T-cell (primary cell): ENCODE data around the gene ASPHD2. TPM values are rescaled to one million over a fixed set of nuclear protein-coding genes. Genes with fewer than 3 reads are reported as not detected.

Experiments
- ATAC-seq, 4 experiments: fragments of 200-7000 bp in 3 of 4; fragments of 150-1000 bp in 1 of 4; cut with Tn5 transposase; replicated peaks in 1 of 4; 1 replicate in 3 of 4; 2 replicates in 1 of 4; pipeline ENCODE4 v1.10.0; 2021; ENCODE audit warnings: moderate library complexity in 3 of 4, mild to moderate bottlenecking in 2 of 4, moderate number of reproducible peaks in 1 of 4
- CTCF ChIA-PET, 2 donors: fragments of 300-600 bp; sonication (Branson Sonifier 250); formaldehyde crosslinking; loops; one replicate each; lab custom pipeline; 2022; ENCODE audit warnings: antibody characterized with exemption in 2 of 2; lab: Charles Lee
- POLR2A ChIA-PET, 2 donors: fragments of 300-600 bp; sonication (Branson Sonifier 250); formaldehyde crosslinking; loops; one replicate each; lab custom pipeline; 2022; ENCODE audit warnings: antibody characterized with exemption in 2 of 2; lab: Charles Lee
- DNase-seq, 35 experiments: peaks; one replicate each; pipeline versions ENCODE4 v3.0.0 to v3.0.0-alpha.2; 2013 to 2023
- H3K27ac ChIP-seq: one replicate; pipeline ENCODE4 v1.5.1; 2013; ENCODE audit warnings: low read length
- H3K27me3 ChIP-seq, 2 experiments: replicated peaks in 1 of 2; 1 replicate in 1 of 2; 2 replicates in 1 of 2; pipeline versions ENCODE4 v1.6.1 to v1.7.0; 2013; ENCODE audit warnings: low read length in 1 of 2, mixed read lengths in 1 of 2; ENCODE audit not compliant: control insufficient read depth in 2 of 2, insufficient read depth in 2 of 2; ENCODE audit errors: extremely low read depth in 1 of 2
- H3K36me3 ChIP-seq, 2 donors: 1 replicate in 1 of 2; 2 replicates in 1 of 2; pipeline versions ENCODE4 v1.6.1 to v1.7.0; 2013; ENCODE audit warnings: low read length in 1 of 2; ENCODE audit not compliant: control insufficient read depth in 2 of 2, insufficient read depth in 1 of 2; ENCODE audit errors: extremely low read depth in 1 of 2
- H3K4me1 ChIP-seq, 2 experiments: 1 replicate in 1 of 2; 2 replicates in 1 of 2; pipeline versions ENCODE4 v1.6.1 to v1.7.0; 2013; ENCODE audit warnings: low read length in 2 of 2, mixed read lengths in 1 of 2; ENCODE audit not compliant: insufficient read depth in 2 of 2, control insufficient read depth in 1 of 2; ENCODE audit errors: extremely low read depth in 1 of 2
- H3K4me3 ChIP-seq, 2 donors: 1 replicate in 1 of 2; 2 replicates in 1 of 2; pipeline versions ENCODE4 v1.5.1 to v1.7.0; 2013; ENCODE audit warnings: mild to moderate bottlenecking in 2 of 2, low read length in 1 of 2, moderate library complexity in 1 of 2; ENCODE audit not compliant: control insufficient read depth in 1 of 2; ENCODE audit errors: extremely low read depth in 1 of 2
- H3K9me3 ChIP-seq: 2 replicates; pipeline ENCODE4 v1.7.0; 2013
- H3K27ac Mint-ChIP-seq, 2 donors: one replicate each; pipeline ENCODE4 v1.8.0; 2020 to 2021; ENCODE audit warnings: mild to moderate bottlenecking in 2 of 2, mixed read lengths in 2 of 2
- H3K27me3 Mint-ChIP-seq, 2 donors: one replicate each; pipeline ENCODE4 v1.8.0; 2021 to 2022; ENCODE audit warnings: mixed read lengths in 2 of 2
- H3K36me3 Mint-ChIP-seq: one replicate; pipeline ENCODE4 v1.8.0; 2021; ENCODE audit warnings: mixed read lengths
- H3K4me1 Mint-ChIP-seq, 3 donors: one replicate each; pipeline ENCODE4 v1.8.0; 2020 to 2022; ENCODE audit warnings: mixed read lengths in 3 of 3, mild to moderate bottlenecking in 1 of 3
- H3K4me3 Mint-ChIP-seq, 3 donors: one replicate each; pipeline ENCODE4 v1.8.0; 2020 to 2022; ENCODE audit warnings: mild to moderate bottlenecking in 3 of 3, mixed read lengths in 3 of 3, moderate library complexity in 3 of 3
- H3K9me3 Mint-ChIP-seq, 3 donors: one replicate each; pipeline ENCODE4 v1.8.0; 2020 to 2022; ENCODE audit warnings: mixed read lengths in 3 of 3
- WGBS: methylation state at CpG from one replicate; pipeline ENCODE4 v1.1.5; 2013; ENCODE audit warnings: missing lambda C conversion rate; ENCODE audit not compliant: insufficient coverage; 5-methylcytosine and 5-hydroxymethylcytosine counted together
- total RNA-seq, 35 experiments: library from RNA in 6 of 35; stranded (reverse) in 6 of 35; fragments of 120-200 nt in 1 of 35; gene quantifications; one replicate each; pipeline versions ENCODE4 v1.2.1 to v1.2.4 and lab custom pipeline; 2013 to 2026

The ASPHD2 gene
- total RNA-seq, 5 donors from 2014 or later (not counting 1 experiment from before 2014, with no cell fraction given): 1.9 to 5.3 (median 4.3) TPM

- Mint-ChIP-seq H3K9me3 (no peaks in the 10 kb centered on the region), H3K4me3 (peak overlapping the region; percentile 89 to 90 (median 89)), H3K27me3 (no peaks in the 10 kb centered on the region), H3K4me1 (peaks cover 65 to 69% (median 69%) of the 10 kb centered on the region in 3 donors), H3K36me3 (peaks cover 26% of the 10 kb centered on the region), H3K27ac (peak overlapping the region; percentile 93 to 95)
- POLR2A ChIA-PET: interaction anchor here (1.3 to 1.5 kb wide), 3 partner anchors 12 to 189 kb away, joined by 3 to 5 read pairs (median 4); no protein-coding TSS in a partner anchor
- no peak for ATAC-seq
- peaks cover 0 to 26% of the 10 kb centered on the region in 2 donors for H3K36me3 ChIP-seq
- DNase-seq: peak in 11 of 35 experiments; percentile 6 to 63 (median 16)
- peak overlapping the region; percentile 77 for H3K27ac ChIP-seq
- no CpG with 5 or more reads among the region's 6 CpGs for WGBS
- peaks cover 22 to 40% of the 10 kb centered on the region in 2 experiments for H3K4me1 ChIP-seq
- CTCF ChIA-PET: interaction anchor here (0.7 to 2.6 kb wide), 7 partner anchors 16 to 1435 kb away, joined by 3 to 15 read pairs (median 5); partner anchors contain the start of gene PITPNB (in 1 of the 2)
- no peaks in the 10 kb centered on the region for H3K9me3 ChIP-seq
- H3K27me3 ChIP-seq: no peaks in the 10 kb centered on the region
- peak overlapping the region; percentile 79 to 93 for H3K4me3 ChIP-seq
These were observed 55.3 kb downstream of the ASPHD2 start for GRCh38 chr22:26484360-26484706.

- ChIA-PET POLR2A (interaction anchor here in 1 of 2 donors (1.3 kb wide), 1 partner anchor 18 kb away, joined by 3 read pairs; no protein-coding TSS in a partner anchor), CTCF (interaction anchor here in 1 of 2 donors (1.9 to 2.6 kb wide), 3 partner anchors 18 to 189 kb away, joined by 5 to 15 read pairs (median 10); no protein-coding TSS in a partner anchor)
- 88% methylated on average over 6 of the region's 7 CpGs for WGBS
These were observed 56.0 kb downstream of the ASPHD2 start for GRCh38 chr22:26485013-26485412.

GRCh38 chr22:26485806-26486390 is 56.8 kb downstream of the ASPHD2 start:
- peaks cover 30% of the 10 kb centered on the region for H3K36me3 Mint-ChIP-seq
- H3K9me3 Mint-ChIP-seq: no peaks in the 10 kb centered on the region
- Histone ChIP-seq H3K9me3 (no peaks in the 10 kb centered on the region), H3K36me3 (peaks cover 0 to 40% of the 10 kb centered on the region in 2 donors), H3K27ac (no peak overlapping the region), H3K4me1 (peaks cover 17 to 27% of the 10 kb centered on the region in 2 experiments), H3K4me3 (no peak overlapping the region), H3K27me3 (no peaks in the 10 kb centered on the region)
- DNase-seq (no peak), ATAC-seq (no peak)
- no CpG with 5 or more reads among the region's 3 CpGs for WGBS
- peak overlapping the region in 1 of 2 donors; percentile 9 for H3K27ac Mint-ChIP-seq
- H3K27me3 Mint-ChIP-seq: no peaks in the 10 kb centered on the region
- CTCF ChIA-PET: interaction anchor here in 1 of 2 donors (1.4 kb wide), 1 partner anchor 17 kb away, joined by 8 read pairs; no protein-coding TSS in a partner anchor
- H3K4me3 Mint-ChIP-seq: peak overlapping the region; percentile 13 to 90 (median 54)
- POLR2A ChIA-PET: no interaction called here
- H3K4me1 Mint-ChIP-seq: peaks cover 51 to 54% (median 54%) of the 10 kb centered on the region in 3 donors

More at GRCh38 chr22:26485013-26485412, 56.0 kb downstream of the ASPHD2 start:
- Mint-ChIP-seq H3K27me3 (no peaks in the 10 kb centered on the region), H3K36me3 (peaks cover 27% of the 10 kb centered on the region), H3K27ac (peak overlapping the region; percentile 12 to 56), H3K4me3 (peak overlapping the region; percentile 54 to 90 (median 59)), H3K4me1 (peaks cover 58 to 63% (median 62%) of the 10 kb centered on the region in 3 donors), H3K9me3 (no peaks in the 10 kb centered on the region)
- peak overlapping the region; percentile 77 for H3K27ac ChIP-seq
- peaks cover 17 to 35% of the 10 kb centered on the region in 2 experiments for H3K4me1 ChIP-seq
- H3K9me3 ChIP-seq: no peaks in the 10 kb centered on the region
- H3K27me3 ChIP-seq: no peaks in the 10 kb centered on the region
- ATAC-seq (no peak), DNase-seq (no peak)
- H3K36me3 ChIP-seq: peaks cover 0 to 33% of the 10 kb centered on the region in 2 donors
- no peak overlapping the region for H3K4me3 ChIP-seq

- Histone ChIP-seq H3K27ac (no peak overlapping the region), H3K36me3 (peaks cover 2 to 43% of the 10 kb centered on the region in 2 donors), H3K27me3 (no peaks in the 10 kb centered on the region), H3K9me3 (no peaks in the 10 kb centered on the region), H3K4me3 (no peak overlapping the region), H3K4me1 (peaks cover 17 to 23% of the 10 kb centered on the region in 2 experiments)
- H3K27ac Mint-ChIP-seq: peak overlapping the region; percentile 5 to 40
- ChIA-PET POLR2A (no interaction called here), CTCF (interaction anchor here in 1 of 2 donors (1.4 kb wide), 1 partner anchor 17 kb away, joined by 8 read pairs; no protein-coding TSS in a partner anchor)
- peaks cover 46 to 49% (median 49%) of the 10 kb centered on the region in 3 donors for H3K4me1 Mint-ChIP-seq
- no peaks in the 10 kb centered on the region for H3K27me3 Mint-ChIP-seq
- H3K4me3 Mint-ChIP-seq: peak overlapping the region in 1 of 3 donors; percentile 32
- ATAC-seq (no peak), DNase-seq (no peak)
- H3K36me3 Mint-ChIP-seq: peaks cover 30% of the 10 kb centered on the region
- no peaks in the 10 kb centered on the region for H3K9me3 Mint-ChIP-seq
- WGBS: no CpG with 5 or more reads among the region's 5 CpGs
These were observed 57.3 kb downstream of the ASPHD2 start for GRCh38 chr22:26486394-26486793.

GRCh38 chr22:26487996-26488395 is 58.9 kb downstream of the ASPHD2 start:
- Histone ChIP-seq H3K9me3 (no peaks in the 10 kb centered on the region), H3K27me3 (no peaks in the 10 kb centered on the region), H3K4me1 (peaks cover 8 to 14% of the 10 kb centered on the region in 2 experiments), H3K36me3 (peaks cover 3 to 59% of the 10 kb centered on the region in 2 donors), H3K27ac (no peak overlapping the region), H3K4me3 (no peak overlapping the region)
- CTCF ChIA-PET: no interaction called here
- Mint-ChIP-seq H3K4me3 (no peak overlapping the region), H3K4me1 (peaks cover 30 to 33% (median 33%) of the 10 kb centered on the region in 3 donors), H3K9me3 (no peaks in the 10 kb centered on the region), H3K27ac (no peak overlapping the region), H3K27me3 (no peaks in the 10 kb centered on the region), H3K36me3 (peaks cover 39% of the 10 kb centered on the region)
- WGBS: 86% methylated on average over 2 of the region's 3 CpGs
- DNase-seq: no peak
- ATAC-seq: no peak
- POLR2A ChIA-PET: no interaction called here

- Histone ChIP-seq H3K4me1 (peaks cover 3 to 6% of the 10 kb centered on the region in 2 experiments), H3K27ac (no peak overlapping the region), H3K36me3 (peaks cover 8 to 74% of the 10 kb centered on the region in 2 donors), H3K9me3 (no peaks in the 10 kb centered on the region), H3K4me3 (no peak overlapping the region), H3K27me3 (no peaks in the 10 kb centered on the region)
- ATAC-seq (no peak), DNase-seq (no peak)
- Mint-ChIP-seq H3K4me3 (no peak overlapping the region), H3K36me3 (peaks cover 50% of the 10 kb centered on the region), H3K4me1 (peaks cover 20 to 24% (median 23%) of the 10 kb centered on the region in 3 donors), H3K9me3 (no peaks in the 10 kb centered on the region), H3K27me3 (no peaks in the 10 kb centered on the region), H3K27ac (no peak overlapping the region)
- ChIA-PET CTCF (no interaction called here), POLR2A (interaction anchor here in 1 of 2 donors (0.6 kb wide), 1 partner anchor 99 kb away, joined by 4 read pairs; no protein-coding TSS in a partner anchor)
- WGBS: no CpG with 5 or more reads among the region's 4 CpGs
These were observed 60.5 kb downstream of the ASPHD2 start for GRCh38 chr22:26489447-26490036.
